Iris pigment epithelial cell (primary cell): ENCODE data around the gene KIF17.
"Not testable (repeated sequence)": the region's sequence is repeated elsewhere in the genome, so short reads cannot be mapped to it uniquely, and the experiment has no call there.

Experiments
- DNase-seq: peaks from one replicate; pipeline ENCODE4 v3.0.0-alpha.2; 2011; ENCODE audit warnings: low read depth

KIF17 gene

GRCh38 chr1:20727746-20728316 lies 10.0 kb upstream of the KIF17 start:
- peak; percentile 27 for DNase-seq

DNA sequence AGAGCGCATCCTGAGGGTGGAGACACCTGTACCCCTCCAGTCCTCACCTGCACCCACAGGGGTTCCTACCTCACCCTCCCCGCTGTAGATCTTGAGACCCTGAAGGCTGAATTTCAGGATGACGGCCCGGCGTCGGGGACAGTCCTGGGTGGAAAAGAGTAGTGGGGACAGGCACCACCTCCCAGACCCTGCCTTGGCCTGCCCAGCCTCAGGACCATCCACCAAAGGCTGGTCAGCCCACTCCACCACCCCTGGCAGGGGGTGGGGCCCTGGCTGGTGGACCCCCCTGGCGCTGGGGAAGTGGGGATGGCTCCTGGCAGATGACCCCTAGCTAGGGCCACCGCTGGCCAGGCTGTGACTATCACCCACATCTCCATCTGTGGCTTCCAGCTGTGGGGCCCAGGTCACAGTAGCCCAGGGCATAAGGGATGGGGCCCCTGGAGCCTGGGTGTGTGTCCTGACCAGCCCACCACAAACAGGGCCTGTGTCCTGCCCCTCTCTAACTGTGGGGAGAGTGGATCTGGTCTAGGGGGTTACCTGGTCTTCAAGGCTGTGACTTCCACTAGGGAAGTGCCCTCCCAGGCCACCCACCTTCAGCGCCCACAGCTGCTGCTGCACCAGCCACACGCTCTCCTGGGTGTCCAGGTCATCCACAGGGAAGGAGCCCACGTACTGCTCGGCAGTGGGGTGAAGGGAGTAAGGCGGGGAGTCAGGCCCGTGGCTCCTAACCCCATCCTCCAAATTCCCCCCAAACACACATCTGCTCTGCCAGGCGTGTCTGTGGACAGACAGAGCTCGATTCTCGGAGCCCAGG lies 9.3 kb upstream of the KIF17 start:
- no peak for DNase-seq

- no peak for DNase-seq
These were observed 8.5 kb upstream of the KIF17 start for GRCh38 chr1:20726118-20726911.

DNA sequence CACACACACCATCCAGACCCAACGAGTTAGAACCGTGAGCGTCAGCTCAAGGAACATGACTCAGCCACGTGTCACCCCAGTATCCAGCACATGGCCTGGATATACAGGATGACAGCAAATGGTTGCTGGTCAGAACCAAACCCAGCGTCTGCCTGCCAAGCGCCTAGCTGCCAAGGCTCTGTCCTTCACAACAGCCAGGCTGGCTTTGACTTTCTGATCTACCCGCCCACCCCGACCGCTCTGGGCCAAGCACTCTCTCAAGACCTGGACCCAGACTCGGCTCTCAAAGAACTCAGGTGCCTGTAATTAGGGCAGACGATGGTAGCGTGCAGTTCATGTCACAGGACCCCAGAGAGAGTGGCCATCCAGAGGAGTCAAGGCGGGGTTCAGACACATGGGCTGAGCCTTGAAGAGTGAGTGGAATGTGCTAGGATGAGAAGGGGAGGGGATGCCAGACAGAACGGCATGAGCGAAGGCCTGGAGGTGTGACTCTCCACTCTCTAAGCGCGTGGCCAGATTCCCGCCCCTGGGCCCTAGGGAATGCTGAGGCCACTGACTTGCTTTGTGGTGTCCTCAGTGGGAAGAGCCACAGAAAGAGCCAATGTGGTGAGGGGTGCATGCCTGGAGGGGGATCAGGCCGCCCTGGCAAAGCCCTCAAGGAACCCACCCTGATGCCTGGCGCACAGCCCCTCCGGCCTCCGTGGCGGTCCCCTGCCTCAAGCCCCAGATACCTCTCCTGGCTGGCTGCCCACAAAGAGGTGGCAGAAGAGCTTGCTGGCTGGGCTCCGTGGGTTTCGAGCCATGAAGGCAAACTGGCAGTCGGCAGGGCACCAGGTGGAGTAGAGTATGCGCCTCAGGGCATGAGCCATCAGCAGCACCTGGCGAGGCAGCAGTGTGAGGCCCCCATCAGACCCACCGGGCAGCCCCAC lies 7.6 kb upstream of the KIF17 start:
- DNase-seq = peak; percentile 63

DNA sequence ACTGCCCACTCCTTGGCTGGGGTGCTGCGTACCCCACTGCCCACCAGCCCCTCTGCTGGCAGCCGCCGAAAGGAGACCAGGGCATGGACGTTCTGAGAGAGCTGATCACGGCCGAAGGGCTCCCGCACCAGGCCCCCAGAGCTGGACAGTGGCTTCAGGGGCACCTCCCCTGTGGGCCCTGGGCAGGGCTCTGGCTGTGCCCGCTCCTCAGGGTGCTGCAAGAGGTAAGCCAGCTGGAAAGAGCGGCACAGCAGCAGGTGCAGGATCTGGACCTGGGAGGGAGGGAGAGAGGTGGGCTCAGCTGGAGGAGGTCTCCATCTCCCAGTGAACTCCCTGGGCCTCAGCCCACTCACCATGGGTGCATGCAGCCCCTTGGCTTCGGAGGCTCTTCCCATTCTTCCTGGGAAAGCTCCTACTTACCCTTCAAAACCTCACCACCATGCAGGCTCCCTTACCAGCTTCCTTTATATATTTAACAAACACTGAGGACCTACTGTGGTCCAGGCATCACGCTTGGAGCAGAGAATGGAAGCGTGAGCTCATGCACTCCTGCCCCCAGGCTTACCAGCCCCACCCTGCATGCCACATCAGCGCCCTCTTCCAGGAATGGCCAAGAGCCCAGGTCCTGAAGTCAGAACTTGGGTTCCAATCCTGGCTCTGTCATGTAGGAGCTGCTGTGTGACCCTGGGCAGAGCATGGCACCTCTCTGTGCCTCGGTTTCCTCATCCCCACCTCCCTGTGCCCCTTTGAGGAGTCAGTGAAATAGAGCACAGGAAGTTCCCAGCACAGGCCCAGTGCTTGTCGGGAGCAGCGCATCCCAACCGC lies 6.8 kb upstream of the KIF17 start:
- DNase-seq = no peak

- DNase-seq = no peak
These were observed 5.9 kb upstream of the KIF17 start for GRCh38 chr1:20723537-20724363.

DNA sequence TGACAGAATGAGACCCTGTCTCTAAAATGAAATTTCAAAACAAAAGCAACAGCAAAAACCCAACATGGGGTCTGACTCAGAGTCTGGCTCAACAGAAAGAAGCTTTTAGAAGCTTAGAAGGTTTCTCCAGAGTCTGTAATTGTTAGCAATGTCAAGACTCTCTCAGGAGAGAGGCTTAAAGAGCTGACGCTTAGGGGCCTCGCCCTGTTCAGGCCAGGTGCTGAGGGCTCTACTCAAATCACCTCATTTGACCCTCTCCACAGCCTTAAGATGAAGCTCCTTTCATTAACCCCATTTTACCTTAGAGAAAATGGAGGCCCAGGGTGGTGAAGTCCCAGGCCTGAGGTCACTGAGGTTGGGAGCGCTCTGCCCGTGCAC lies 5.3 kb upstream of the KIF17 start:
- no peak for DNase-seq

GRCh38 chr1:20721117-20722061 lies 3.6 kb upstream of the KIF17 start:
- no peak for DNase-seq

DNA sequence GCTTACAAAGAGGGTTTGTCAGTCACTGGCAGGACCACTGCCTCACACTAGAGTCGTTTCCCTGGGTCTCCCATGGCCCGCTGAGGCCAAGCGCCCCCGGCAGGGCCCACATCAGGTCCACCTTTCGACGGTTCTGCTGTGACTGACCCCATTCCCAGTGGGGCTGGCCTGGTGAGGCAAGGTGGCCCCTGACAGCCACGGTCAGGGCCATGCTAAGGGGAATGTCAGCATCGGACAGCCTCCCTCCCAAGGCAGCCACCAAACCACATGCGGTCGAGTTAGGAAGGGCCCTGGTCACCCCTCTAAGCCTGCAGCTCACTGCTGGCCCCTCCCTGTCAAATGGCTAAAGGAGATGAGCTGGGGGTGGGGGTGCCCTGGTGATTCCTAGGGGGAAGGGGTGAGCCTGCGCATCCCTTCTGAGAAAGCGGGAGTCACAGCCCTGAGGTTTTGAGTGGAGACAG lies 2.9 kb upstream of the KIF17 start:
- DNase-seq = no peak

DNA sequence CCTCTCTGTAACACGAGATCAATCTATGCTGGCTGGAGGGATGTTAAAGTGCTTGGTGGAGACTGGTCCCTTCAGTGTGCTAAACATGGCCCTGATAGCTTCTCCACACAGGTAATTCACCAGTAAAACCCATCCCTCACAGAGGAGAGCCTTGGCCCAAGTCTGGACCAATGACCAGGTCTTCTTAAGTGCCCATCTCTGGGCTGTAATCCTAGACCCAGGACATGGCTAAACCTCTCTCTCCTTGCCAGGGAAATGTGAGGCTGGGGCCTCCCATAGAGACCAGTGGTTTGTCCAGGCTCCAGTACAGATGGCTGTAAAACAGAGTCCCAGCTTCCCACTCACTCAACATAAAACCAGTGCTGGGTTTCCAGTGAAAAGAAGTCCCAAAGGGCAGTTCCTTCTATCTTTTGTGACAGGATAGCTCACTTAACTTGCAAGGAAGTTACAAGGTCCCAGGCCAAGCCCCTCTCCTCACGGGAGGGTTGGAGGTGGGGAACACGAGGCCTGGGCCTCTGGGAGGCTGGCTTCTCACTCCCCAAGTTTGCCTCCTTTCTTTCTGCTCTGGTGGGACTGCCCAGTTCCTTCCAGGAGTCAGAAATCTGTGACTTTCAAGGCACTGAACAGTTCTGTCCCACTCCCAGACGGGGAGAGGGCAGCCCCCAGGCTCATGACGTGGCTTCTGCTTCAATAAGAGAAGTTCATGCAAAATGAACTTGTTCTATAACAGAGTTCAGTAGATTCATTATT lies 2.2 kb upstream of the KIF17 start:
- DNase-seq = no peak

DNA sequence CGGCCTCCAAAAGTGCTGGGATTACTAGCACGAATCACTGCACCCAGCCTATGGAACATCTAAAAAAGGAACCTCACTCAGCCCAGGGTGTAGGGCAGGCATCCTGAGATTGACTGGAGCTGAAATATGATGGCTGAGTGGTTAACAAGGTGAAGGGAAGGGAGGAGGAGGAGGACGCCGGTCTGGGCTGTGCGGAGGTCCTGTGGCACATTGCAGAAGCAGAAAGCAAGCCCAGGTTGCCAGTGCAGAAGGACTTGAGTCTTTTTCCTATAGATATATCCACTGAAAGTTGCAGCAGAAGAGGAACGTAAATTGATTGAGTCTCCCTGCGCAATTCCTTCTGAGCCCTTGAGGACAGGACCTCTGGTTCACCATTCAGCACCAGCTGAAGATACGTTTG lies 1.5 kb upstream of the KIF17 start:
- DNase-seq = no peak

DNA sequence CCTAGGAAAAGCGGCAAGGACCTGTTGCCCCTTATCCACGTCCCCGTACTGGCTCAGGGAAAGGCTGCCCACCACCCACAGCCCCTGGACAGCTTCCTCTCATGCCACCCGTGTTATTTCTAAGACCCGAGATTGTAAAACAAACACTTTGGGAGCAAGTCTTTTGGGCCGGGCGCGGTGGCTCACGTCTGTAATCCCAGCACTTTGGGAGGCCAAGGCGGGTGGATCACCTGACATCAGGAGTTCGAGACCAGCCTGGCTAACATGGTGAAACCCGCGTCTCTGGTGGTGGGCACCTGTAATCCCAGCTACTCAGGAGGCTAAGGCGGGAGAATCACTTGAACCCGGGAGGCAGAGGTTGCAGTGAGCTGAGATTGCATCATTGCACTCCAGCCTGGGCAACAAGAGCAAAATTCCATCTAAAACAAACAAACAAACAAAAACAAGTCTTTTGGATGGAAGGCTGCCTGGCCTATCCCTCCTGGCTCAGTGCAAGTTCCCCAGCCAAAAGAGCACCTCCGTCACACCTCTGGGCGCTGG lies 606 bp upstream of the KIF17 start:
- DNase-seq = not testable (repeated sequence)

DNA sequence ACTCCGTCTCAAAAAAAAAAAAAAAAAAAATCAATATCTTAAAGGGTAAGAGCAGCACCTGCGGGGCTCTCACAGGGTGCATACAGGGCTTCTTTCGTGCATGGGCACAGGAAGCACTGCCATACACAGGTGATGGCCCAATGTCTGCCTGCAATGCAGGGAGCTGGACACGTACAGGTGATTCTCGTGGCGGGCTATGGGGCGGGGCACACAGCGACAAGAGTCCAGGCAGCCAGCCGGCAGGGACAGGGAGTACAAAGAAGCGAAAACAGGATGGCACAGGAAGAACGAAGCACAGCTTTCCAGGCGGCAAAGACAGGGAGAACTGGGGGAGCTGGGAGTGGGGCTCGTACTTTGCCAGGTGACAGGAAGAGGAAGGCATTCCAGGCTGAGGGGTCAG lies 1.6 kb downstream of the KIF17 start:
- DNase-seq = no peak

DNA sequence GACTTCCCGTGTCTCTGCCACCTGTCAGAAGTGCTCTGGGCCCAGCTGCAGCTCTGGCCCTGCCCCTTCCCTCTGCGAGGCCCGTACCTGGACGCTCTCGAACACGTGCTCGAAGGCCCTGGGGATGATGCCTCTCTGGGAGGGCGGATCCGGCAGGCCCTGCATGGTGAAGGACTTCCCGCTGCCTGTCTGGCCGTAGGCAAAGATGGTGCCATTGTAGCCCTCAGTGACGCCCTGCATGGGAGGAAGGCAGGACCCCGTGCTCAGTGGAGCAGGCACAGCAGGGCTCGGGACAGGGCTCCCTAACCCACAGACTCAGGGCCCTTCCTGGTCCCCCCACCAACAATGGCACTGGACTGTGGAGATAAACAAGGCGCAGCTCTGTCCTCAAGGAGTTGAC lies 2.4 kb downstream of the KIF17 start:
- DNase-seq = no peak

DNA sequence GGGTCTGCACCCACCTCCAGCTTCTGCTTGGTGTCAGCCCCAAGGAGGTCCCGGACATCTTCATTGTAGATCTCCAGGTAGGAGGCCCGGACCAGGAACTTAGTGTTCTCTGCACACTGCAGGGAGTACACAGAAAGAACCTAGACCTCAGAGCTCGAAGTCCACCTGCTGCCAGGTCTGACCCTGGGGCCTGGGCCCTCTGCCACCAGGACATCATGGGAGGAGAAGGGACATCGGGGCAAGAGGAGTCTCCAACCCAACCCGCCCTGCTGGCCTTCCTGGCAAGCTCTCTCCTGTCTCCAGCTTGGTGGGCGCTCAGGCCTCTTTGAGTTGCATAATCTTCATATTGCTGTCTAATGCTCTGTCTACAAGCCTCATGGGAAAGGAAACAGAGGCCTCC lies 4.4 kb downstream of the KIF17 start:
- DNase-seq = no peak

- no peak for DNase-seq
These were observed 5.6 kb downstream of the KIF17 start for GRCh38 chr1:20712215-20712577.

- no peak for DNase-seq
These were observed 6.3 kb downstream of the KIF17 start for GRCh38 chr1:20711285-20712214.
